RPMI7951 (cell line): Measurements from ENCODE around the gene PRKAG2. TPM values are rescaled to one million over a fixed set of nuclear protein-coding genes. Genes with fewer than 3 reads are reported as not detected.
A peak's percentile ranks its signal among the peaks of the same experiment; 100 is the strongest.

ENCODE experiments used
- DNase-seq: peaks from one replicate; pipeline ENCODE4 v3.0.0-alpha.2; 2012; ENCODE audit warnings: low read depth
- total RNA-seq: library from RNA; depleted of rRNA; stranded (reverse); fragments of >200 nt; shearing (Covaris generic); gene quantifications from 2 replicates; pipeline ENCODE4 v1.2.3, GENCODE V29; 2014

PRKAG2 gene
- total RNA-seq, 1 experiment from 2014 or later, result 3.6 TPM

GRCh38 chr7:151817981-151818673, 58.8 kb downstream of the PRKAG2 start:
- DNase-seq, result no peak

- DNase-seq, result no peak
These were observed 59.6 kb downstream of the PRKAG2 start for GRCh38 chr7:151817315-151817690.

- DNase-seq, result no peak
These were observed 60.2 kb downstream of the PRKAG2 start for GRCh38 chr7:151816562-151817314.

GRCh38 chr7:151815419-151815818, 61.5 kb downstream of the PRKAG2 start:
- no peak for DNase-seq

GRCh38 chr7:151814400-151815009, 62.4 kb downstream of the PRKAG2 start:
- DNase-seq, result no peak

GRCh38 chr7:151813997-151814396, 62.9 kb downstream of the PRKAG2 start:
- DNase-seq, result no peak

- no peak for DNase-seq
These were observed 63.5 kb downstream of the PRKAG2 start for GRCh38 chr7:151813445-151813844.

GRCh38 chr7:151812967-151813366, 63.9 kb downstream of the PRKAG2 start:
- DNase-seq, result no peak

GRCh38 chr7:151810441-151811232, 66.3 kb downstream of the PRKAG2 start:
- DNase-seq, result no peak

GRCh38 chr7:151809864-151810170, 67.1 kb downstream of the PRKAG2 start:
- DNase-seq, result no peak

- DNase-seq, result no peak
These were observed 67.6 kb downstream of the PRKAG2 start for GRCh38 chr7:151809146-151809863.

GRCh38 chr7:151808400-151809145, 68.3 kb downstream of the PRKAG2 start:
- DNase-seq, result peak; percentile 76

GRCh38 chr7:151807846-151808245, 69.1 kb downstream of the PRKAG2 start:
- no peak for DNase-seq

GRCh38 chr7:151806952-151807775, 69.8 kb downstream of the PRKAG2 start:
- DNase-seq, result no peak

GRCh38 chr7:151806204-151806603, 70.7 kb downstream of the PRKAG2 start:
- peak; percentile 65 for DNase-seq

GRCh38 chr7:151805191-151805590, 71.7 kb downstream of the PRKAG2 start:
- DNase-seq, result no peak

- DNase-seq, result no peak
These were observed 72.2 kb downstream of the PRKAG2 start for GRCh38 chr7:151804756-151805155.

GRCh38 chr7:151803841-151804240, 73.1 kb downstream of the PRKAG2 start:
- no peak for DNase-seq

- DNase-seq, result no peak
These were observed 74.5 kb downstream of the PRKAG2 start for GRCh38 chr7:151802469-151802846.
